GM12864 (cell line): ENCODE data around the gene GFRA1.

ENCODE experiments used
- DNase-seq: peaks from one replicate; pipeline ENCODE4 v3.0.0-alpha.2; 2011; ENCODE audit warnings: low read depth
- H3K4me3 ChIP-seq: 2 replicates; pipeline ENCODE4 v1.5.1; 2011; ENCODE audit warnings: mild to moderate bottlenecking, low read depth, low read length, control low read depth
- CTCF ChIP-seq: IDR thresholded peaks from 2 replicates; pipeline ENCODE4 v1.5.1; 2011; ENCODE audit warnings: low read depth, mild to moderate bottlenecking, moderate library complexity, low read length, control low read depth, inconsistent platforms; ENCODE audit errors: missing control alignments

The GFRA1 gene

GRCh38 chr10:116271593-116272439 lies 1.2 kb downstream of the GFRA1 start:
- no peak for DNase-seq
- H3K4me3 ChIP-seq, result peak overlapping the region; percentile 21; the same call in 1 of the 2 replicates
- TF ChIP-seq CTCF, result no peak

- H3K4me3 ChIP-seq, result no peak overlapping the region
- TF ChIP-seq CTCF, result no peak
- no peak for DNase-seq
Measured at GRCh38 chr10:116270771-116271592, 2.0 kb downstream of the GFRA1 start.

GRCh38 chr10:116270126-116270770 lies 2.8 kb downstream of the GFRA1 start:
- no peak for TF ChIP-seq CTCF
- H3K4me3 ChIP-seq, result no peak overlapping the region
- DNase-seq, result no peak

- DNase-seq, result no peak
- no peak overlapping the region for H3K4me3 ChIP-seq
- TF ChIP-seq CTCF, result no peak
Measured at GRCh38 chr10:116269619-116270018, 3.4 kb downstream of the GFRA1 start.

GRCh38 chr10:116268976-116269375 lies 4.0 kb downstream of the GFRA1 start:
- no peak for TF ChIP-seq CTCF
- H3K4me3 ChIP-seq, result no peak overlapping the region
- DNase-seq, result no peak

GRCh38 chr10:116265686-116266085 lies 7.3 kb downstream of the GFRA1 start:
- TF ChIP-seq CTCF, result no peak
- H3K4me3 ChIP-seq, result no peak overlapping the region
- DNase-seq, result no peak
